Measurements from ENCODE around the gene MACROD1.

GRCh38 chr11:64035081-64035524 is 130.8 kb downstream of the MACROD1 start:
- TF ChIP-seq, protein P1, sequence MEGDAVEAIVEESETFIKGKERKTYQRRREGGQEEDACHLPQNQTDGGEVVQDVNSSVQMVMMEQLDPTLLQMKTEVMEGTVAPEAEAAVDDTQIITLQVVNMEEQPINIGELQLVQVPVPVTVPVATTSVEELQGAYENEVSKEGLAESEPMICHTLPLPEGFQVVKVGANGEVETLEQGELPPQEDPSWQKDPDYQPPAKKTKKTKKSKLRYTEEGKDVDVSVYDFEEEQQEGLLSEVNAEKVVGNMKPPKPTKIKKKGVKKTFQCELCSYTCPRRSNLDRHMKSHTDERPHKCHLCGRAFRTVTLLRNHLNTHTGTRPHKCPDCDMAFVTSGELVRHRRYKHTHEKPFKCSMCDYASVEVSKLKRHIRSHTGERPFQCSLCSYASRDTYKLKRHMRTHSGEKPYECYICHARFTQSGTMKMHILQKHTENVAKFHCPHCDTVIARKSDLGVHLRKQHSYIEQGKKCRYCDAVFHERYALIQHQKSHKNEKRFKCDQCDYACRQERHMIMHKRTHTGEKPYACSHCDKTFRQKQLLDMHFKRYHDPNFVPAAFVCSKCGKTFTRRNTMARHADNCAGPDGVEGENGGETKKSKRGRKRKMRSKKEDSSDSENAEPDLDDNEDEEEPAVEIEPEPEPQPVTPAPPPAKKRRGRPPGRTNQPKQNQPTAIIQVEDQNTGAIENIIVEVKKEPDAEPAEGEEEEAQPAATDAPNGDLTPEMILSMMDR (optimal IDR thresholded peaks at IDR 0.05 in 1 of 3, IDR thresholded peaks at IDR 0.05 in 1 of 3, conservative IDR thresholded peaks at IDR 0.05 in 1 of 3; ENCODE audit: extremely low read depth in 1 of 3, insufficient read depth in 2 of 3, low read length in 3 of 3) = no peak
- TF ChIP-seq EZH2 (IDR thresholded peaks at IDR 0.05; ENCODE audit: low read length) = peak; percentile 99

All from keratinocyte (primary cell).